K562 (cell line): ENCODE measurements around the gene DIP2B.

ENCODE experiments used
- ARHGAP35 ChIP-seq: fragments of 450-650 bp; IDR thresholded peaks from 2 replicates; pipeline ENCODE4 v1.6.1; 2018; ENCODE audit not compliant: partially characterized antibody
- CCNT2 ChIP-seq: IDR thresholded peaks from 2 replicates; pipeline ENCODE4 v1.6.1; 2011; ENCODE audit warnings: borderline replicate concordance, low read depth, mild to moderate bottlenecking, moderate library complexity, mixed read lengths, low read length; ENCODE audit not compliant: insufficient read length; ENCODE audit errors: extremely low read depth
- EP300 ChIP-seq: IDR thresholded peaks from 2 replicates; pipeline ENCODE4 v1.6.1; 2012; ENCODE audit warnings: low read length, improper control_type of control experiment
- EP400 ChIP-seq: fragments of 450-650 bp; IDR thresholded peaks from 2 replicates; pipeline ENCODE4 v1.6.1; 2017; ENCODE audit warnings: antibody characterized with exemption, mild to moderate bottlenecking, moderate library complexity
- JUND ChIP-seq, 2 experiments: IDR thresholded peaks; 2 replicates in 1 of 2; 3 replicates in 1 of 2; pipeline ENCODE4 v1.6.1; 2011; ENCODE audit warnings: borderline replicate concordance in 2 of 2, low read depth in 2 of 2, low read length in 2 of 2, improper control_type of control experiment in 1 of 2, missing biosample characterization in 1 of 2, missing genetic modification characterization in 1 of 2, missing genetic modification reagents in 1 of 2
- MIER1 ChIP-seq: fragments of 450-650 bp; IDR thresholded peaks from 2 replicates; pipeline ENCODE4 v1.6.1; 2016; ENCODE audit warnings: antibody characterized with exemption, mild to moderate bottlenecking, low read depth
- POLR2AphosphoS5 ChIP-seq: IDR thresholded peaks from 2 replicates; pipeline ENCODE4 v1.6.1; 2011; ENCODE audit warnings: mild to moderate bottlenecking, low read depth, low read length, moderate library complexity; ENCODE audit not compliant: control insufficient read depth, insufficient read depth
- PTRF ChIP-seq: fragments of 450-650 bp; IDR thresholded peaks from 2 replicates; pipeline ENCODE4 v1.6.1; 2016; ENCODE audit warnings: mild to moderate bottlenecking, missing genetic modification characterization, missing compliant biosample characterization
- RFX5 ChIP-seq: IDR thresholded peaks from 2 replicates; pipeline ENCODE4 v1.6.1; 2011; ENCODE audit warnings: low read depth, mild to moderate bottlenecking, improper control_type of control experiment, low read length
- SPI1 ChIP-seq: IDR thresholded peaks from 2 replicates; pipeline ENCODE4 v1.6.1; 2011; ENCODE audit warnings: low read depth, low read length, control low read depth, borderline replicate concordance
- ZBTB1 ChIP-seq: sonication (generic); formaldehyde crosslinking; IDR thresholded peaks from 2 replicates; pipeline ENCODE4 v1.8.1; 2023; ENCODE audit warnings: missing genetic modification reagents, low read depth, mild to moderate bottlenecking, borderline replicate concordance
- ZBTB26 ChIP-seq: fragments of 450-650 bp; formaldehyde crosslinking; IDR thresholded peaks from 2 replicates; pipeline ENCODE4 v1.4.0; 2022; ENCODE audit warnings: missing genetic modification characterization
- TF ChIP-seq, protein P1 (sequence below), 3 experiments: IDR thresholded peaks in 2 of 3; conservative IDR thresholded peaks in 1 of 3; 2 replicates each; pipeline ENCODE4 v1.5.1; 2011 to 2012; ENCODE audit warnings: low read length in 3 of 3, mild to moderate bottlenecking in 3 of 3, control low read depth in 2 of 3, improper control_type of control experiment in 1 of 3, inconsistent platforms in 1 of 3, low read depth in 1 of 3, mixed read lengths in 1 of 3, moderate library complexity in 1 of 3; ENCODE audit not compliant: insufficient read depth in 2 of 3
- TF ChIP-seq, protein P2 (sequence below): fragments of 250-450 bp; sonication (Bioruptor Pico); IDR thresholded peaks from 2 replicates; pipeline ENCODE4 v1.5.0; 2020; ENCODE audit warnings: mild to moderate bottlenecking, borderline replicate concordance

GRCh38 chr12:50707396-50707795 is 202.6 kb downstream of the DIP2B start:
- no peak for TF ChIP-seq MIER1
- no peak for TF ChIP-seq ZBTB26
- TF ChIP-seq EP300 = no peak
- no peak for TF ChIP-seq JUND (IDR thresholded peaks at IDR 0.05; ENCODE audit: borderline replicate concordance, low read depth, low read length)
- TF ChIP-seq JUND (tag; IDR thresholded peaks at IDR 0.05; ENCODE audit: borderline replicate concordance, low read depth, low read length) = no peak
- TF ChIP-seq POLR2AphosphoS5 = no peak
- no peak for TF ChIP-seq SPI1
- TF ChIP-seq, protein P1, sequence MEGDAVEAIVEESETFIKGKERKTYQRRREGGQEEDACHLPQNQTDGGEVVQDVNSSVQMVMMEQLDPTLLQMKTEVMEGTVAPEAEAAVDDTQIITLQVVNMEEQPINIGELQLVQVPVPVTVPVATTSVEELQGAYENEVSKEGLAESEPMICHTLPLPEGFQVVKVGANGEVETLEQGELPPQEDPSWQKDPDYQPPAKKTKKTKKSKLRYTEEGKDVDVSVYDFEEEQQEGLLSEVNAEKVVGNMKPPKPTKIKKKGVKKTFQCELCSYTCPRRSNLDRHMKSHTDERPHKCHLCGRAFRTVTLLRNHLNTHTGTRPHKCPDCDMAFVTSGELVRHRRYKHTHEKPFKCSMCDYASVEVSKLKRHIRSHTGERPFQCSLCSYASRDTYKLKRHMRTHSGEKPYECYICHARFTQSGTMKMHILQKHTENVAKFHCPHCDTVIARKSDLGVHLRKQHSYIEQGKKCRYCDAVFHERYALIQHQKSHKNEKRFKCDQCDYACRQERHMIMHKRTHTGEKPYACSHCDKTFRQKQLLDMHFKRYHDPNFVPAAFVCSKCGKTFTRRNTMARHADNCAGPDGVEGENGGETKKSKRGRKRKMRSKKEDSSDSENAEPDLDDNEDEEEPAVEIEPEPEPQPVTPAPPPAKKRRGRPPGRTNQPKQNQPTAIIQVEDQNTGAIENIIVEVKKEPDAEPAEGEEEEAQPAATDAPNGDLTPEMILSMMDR (IDR thresholded peaks at IDR 0.05 in 2 of 3, conservative IDR thresholded peaks at IDR 0.05 in 1 of 3; ENCODE audit: insufficient read depth in 2 of 3, low read depth in 1 of 3, low read length in 3 of 3) = no peak
- no peak for TF ChIP-seq PTRF (tag)
- no peak for TF ChIP-seq RFX5
- no peak for TF ChIP-seq EP400
- no peak for TF ChIP-seq ZBTB1 (CRISPR knock-in tag)
- TF ChIP-seq, protein P2, sequence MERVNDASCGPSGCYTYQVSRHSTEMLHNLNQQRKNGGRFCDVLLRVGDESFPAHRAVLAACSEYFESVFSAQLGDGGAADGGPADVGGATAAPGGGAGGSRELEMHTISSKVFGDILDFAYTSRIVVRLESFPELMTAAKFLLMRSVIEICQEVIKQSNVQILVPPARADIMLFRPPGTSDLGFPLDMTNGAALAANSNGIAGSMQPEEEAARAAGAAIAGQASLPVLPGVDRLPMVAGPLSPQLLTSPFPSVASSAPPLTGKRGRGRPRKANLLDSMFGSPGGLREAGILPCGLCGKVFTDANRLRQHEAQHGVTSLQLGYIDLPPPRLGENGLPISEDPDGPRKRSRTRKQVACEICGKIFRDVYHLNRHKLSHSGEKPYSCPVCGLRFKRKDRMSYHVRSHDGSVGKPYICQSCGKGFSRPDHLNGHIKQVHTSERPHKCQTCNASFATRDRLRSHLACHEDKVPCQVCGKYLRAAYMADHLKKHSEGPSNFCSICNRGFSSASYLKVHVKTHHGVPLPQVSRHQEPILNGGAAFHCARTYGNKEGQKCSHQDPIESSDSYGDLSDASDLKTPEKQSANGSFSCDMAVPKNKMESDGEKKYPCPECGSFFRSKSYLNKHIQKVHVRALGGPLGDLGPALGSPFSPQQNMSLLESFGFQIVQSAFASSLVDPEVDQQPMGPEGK (CRISPR knock-in tag) = no peak
- TF ChIP-seq ARHGAP35 = no peak
- no peak for TF ChIP-seq CCNT2
